Mesenchymal stem cell (in vitro differentiated cells and primary cell): ENCODE data around the gene IL22RA2.

Experiments
- DNase-seq: peaks from one replicate; pipeline ENCODE4 v3.0.0-alpha.2; 2013
- H2AFZ ChIP-seq: one replicate; pipeline ENCODE4 v1.6.1; 2013; ENCODE audit warnings: low read depth, mild to moderate bottlenecking, control low read depth, inconsistent platforms, low read length, moderate library complexity
- H2AK5ac ChIP-seq: 2 replicates; pipeline ENCODE4 v1.6.1; 2013; ENCODE audit warnings: low read length, moderate library complexity, mild to moderate bottlenecking, inconsistent platforms; ENCODE audit not compliant: severe bottlenecking
- H2BK120ac ChIP-seq: one replicate; pipeline ENCODE4 v1.6.1; 2013; ENCODE audit warnings: low read depth, mild to moderate bottlenecking, inconsistent platforms, low read length, moderate library complexity
- H2BK12ac ChIP-seq, 2 experiments: one replicate each; pipeline ENCODE4 v1.6.1; 2013; ENCODE audit warnings: inconsistent platforms in 2 of 2, low read length in 2 of 2, mild to moderate bottlenecking in 2 of 2, moderate library complexity in 2 of 2, control low read depth in 1 of 2
- H2BK15ac ChIP-seq: one replicate; pipeline ENCODE4 v1.6.1; 2013; ENCODE audit warnings: mild to moderate bottlenecking, low read depth, inconsistent platforms; ENCODE audit not compliant: poor library complexity, severe bottlenecking
- H2BK5ac ChIP-seq: 2 replicates; pipeline ENCODE4 v1.6.1; 2013; ENCODE audit warnings: low read depth, mild to moderate bottlenecking, low read length, control low read depth, inconsistent platforms; ENCODE audit not compliant: poor library complexity, severe bottlenecking
- H3K14ac ChIP-seq, 2 experiments: one replicate each; pipeline ENCODE4 v1.6.1; 2013; ENCODE audit warnings: inconsistent platforms in 2 of 2, low read length in 2 of 2, control low read depth in 1 of 2, mild to moderate bottlenecking in 1 of 2, moderate library complexity in 1 of 2
- H3K18ac ChIP-seq, 2 experiments: one replicate each; pipeline ENCODE4 v1.6.1; 2013; ENCODE audit warnings: inconsistent platforms in 2 of 2, low read length in 2 of 2, control low read depth in 1 of 2, low read depth in 1 of 2, mild to moderate bottlenecking in 1 of 2
- H3K23ac ChIP-seq, 2 experiments: one replicate each; pipeline ENCODE4 v1.6.1; 2013; ENCODE audit warnings: inconsistent platforms in 2 of 2, low read length in 2 of 2, mild to moderate bottlenecking in 2 of 2, moderate library complexity in 2 of 2, control low read depth in 1 of 2
- H3K27ac ChIP-seq: 2 replicates; pipeline ENCODE4 v1.5.1; 2013; ENCODE audit warnings: mild to moderate bottlenecking, moderate library complexity, low read length, control low read depth, inconsistent platforms; ENCODE audit not compliant: poor library complexity, severe bottlenecking
- H3K27me3 ChIP-seq, 2 experiments: 2 replicates each; pipeline versions ENCODE4 v1.6.1 to v1.7.0; 2013; ENCODE audit warnings: low read length in 2 of 2, mild to moderate bottlenecking in 2 of 2, moderate library complexity in 2 of 2, control low read depth in 1 of 2, inconsistent platforms in 1 of 2; ENCODE audit not compliant: control insufficient read depth in 1 of 2, insufficient read depth in 1 of 2
- H3K36me3 ChIP-seq, 2 experiments: 2 replicates each; pipeline versions ENCODE4 v1.6.1 to v1.7.0; 2013; ENCODE audit warnings: low read length in 2 of 2, control low read depth in 1 of 2, inconsistent platforms in 1 of 2, low read depth in 1 of 2, mild to moderate bottlenecking in 1 of 2; ENCODE audit not compliant: insufficient read depth in 2 of 2, control insufficient read depth in 1 of 2
- H3K4ac ChIP-seq, 2 experiments: one replicate each; pipeline ENCODE4 v1.6.1; 2013; ENCODE audit warnings: inconsistent platforms in 2 of 2, low read length in 2 of 2, mild to moderate bottlenecking in 2 of 2, moderate library complexity in 2 of 2, control low read depth in 1 of 2, low read depth in 1 of 2
- H3K4me1 ChIP-seq: 2 replicates; pipeline ENCODE4 v1.6.1; 2013; ENCODE audit warnings: low read depth, low read length, control low read depth; ENCODE audit not compliant: control insufficient read depth, insufficient read depth
- H3K4me2 ChIP-seq: 2 replicates; pipeline ENCODE4 v1.6.1; 2013; ENCODE audit warnings: low read length, mild to moderate bottlenecking, inconsistent platforms; ENCODE audit not compliant: poor library complexity, severe bottlenecking
- H3K4me3 ChIP-seq, 2 experiments: 2 replicates each; pipeline versions ENCODE4 v1.5.1 to v1.7.0; 2013; ENCODE audit warnings: low read length in 2 of 2, mild to moderate bottlenecking in 2 of 2, control low read depth in 1 of 2, low read depth in 1 of 2; ENCODE audit not compliant: insufficient read depth in 1 of 2
- H3K79me1 ChIP-seq: replicated peaks from 2 replicates; pipeline ENCODE4 v1.6.1; 2013; ENCODE audit warnings: mild to moderate bottlenecking, control low read depth, low read length, inconsistent platforms; ENCODE audit not compliant: poor library complexity, severe bottlenecking
- H3K9ac ChIP-seq: 2 replicates; pipeline ENCODE4 v1.7.0; 2013; ENCODE audit warnings: mild to moderate bottlenecking, low read length, moderate library complexity
- H3K9me3 ChIP-seq: 2 replicates; pipeline ENCODE4 v1.7.0; 2013; ENCODE audit warnings: mild to moderate bottlenecking, low read length; ENCODE audit not compliant: control insufficient read depth
- H4K8ac ChIP-seq: one replicate; pipeline ENCODE4 v1.6.1; 2013; ENCODE audit warnings: inconsistent platforms, mild to moderate bottlenecking, low read length, moderate library complexity
- H4K91ac ChIP-seq: one replicate; pipeline ENCODE4 v1.6.1; 2013; ENCODE audit warnings: mild to moderate bottlenecking, low read length, inconsistent platforms
- WGBS: methylation state at CpG from one replicate; pipeline ENCODE4 v1.1.7; 2013; ENCODE audit warnings: mixed read lengths; 5-methylcytosine and 5-hydroxymethylcytosine counted together

The IL22RA2 gene

GRCh38 chr6:137191670-137192069 lies 18.2 kb upstream of the IL22RA2 start:
- no peak overlapping the region for H4K91ac ChIP-seq
- no peaks in the 10 kb centered on the region for H3K4me1 ChIP-seq
- H3K4ac ChIP-seq, result no peak overlapping the region
- no peak overlapping the region for H2AK5ac ChIP-seq
- H3K4me3 ChIP-seq, result no peak overlapping the region
- H3K23ac ChIP-seq, result no peak overlapping the region
- no peak overlapping the region for H3K18ac ChIP-seq
- H3K14ac ChIP-seq, result no peak overlapping the region
- no peak overlapping the region for H2BK120ac ChIP-seq
- H3K9me3 ChIP-seq, result peaks cover 22% of the 10 kb centered on the region
- no peak for DNase-seq
- no peak overlapping the region for H3K27ac ChIP-seq
- H2BK5ac ChIP-seq, result no peak overlapping the region
- no peaks in the 10 kb centered on the region for H3K79me1 ChIP-seq
- no peak overlapping the region for H2AFZ ChIP-seq
- WGBS, result 95% methylated on average over 1 of the region's 1 CpG
- H3K36me3 ChIP-seq, result peaks cover 0 to 5% of the 10 kb centered on the region in 2 experiments
- H3K4me2 ChIP-seq, result no peak overlapping the region
- H2BK12ac ChIP-seq, result no peak overlapping the region
- no peaks in the 10 kb centered on the region for H3K27me3 ChIP-seq
- no peak overlapping the region for H3K9ac ChIP-seq
- no peak overlapping the region for H4K8ac ChIP-seq
- H2BK15ac ChIP-seq, result no peak overlapping the region

DNA sequence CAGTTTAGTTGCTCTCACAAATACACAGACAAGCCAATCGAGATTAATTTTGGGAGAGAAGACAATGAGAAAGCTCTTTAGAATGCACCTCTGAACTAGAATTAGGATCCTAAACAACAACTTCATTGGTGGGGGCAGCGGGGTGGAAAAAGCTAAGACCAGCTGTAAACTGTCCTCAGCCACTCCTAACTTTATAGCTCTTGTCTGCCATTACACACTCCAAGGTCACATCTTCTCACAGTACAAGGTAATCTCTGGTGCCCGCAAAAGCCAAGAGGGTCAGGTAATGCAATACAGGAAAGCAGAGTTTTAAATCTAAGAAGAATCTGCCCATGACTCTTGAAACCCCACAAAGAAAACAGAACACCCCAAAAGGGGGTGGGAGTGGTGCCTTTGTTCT lies 17.8 kb upstream of the IL22RA2 start:
- no peak for DNase-seq
- H3K4me3 ChIP-seq, result no peak overlapping the region
- H3K79me1 ChIP-seq, result no peaks in the 10 kb centered on the region
- H3K18ac ChIP-seq, result no peak overlapping the region
- no peak overlapping the region for H4K8ac ChIP-seq
- 58% methylated on average over 2 of the region's 3 CpGs for WGBS
- H2BK5ac ChIP-seq, result no peak overlapping the region
- no peaks in the 10 kb centered on the region for H3K27me3 ChIP-seq
- H3K9me3 ChIP-seq, result peaks cover 25% of the 10 kb centered on the region
- no peak overlapping the region for H3K4ac ChIP-seq
- no peak overlapping the region for H2BK12ac ChIP-seq
- H3K4me2 ChIP-seq, result no peak overlapping the region
- H3K14ac ChIP-seq, result no peak overlapping the region
- H2BK120ac ChIP-seq, result no peak overlapping the region
- H4K91ac ChIP-seq, result no peak overlapping the region
- peak overlapping the region; percentile 18 for H3K9ac ChIP-seq
- no peaks in the 10 kb centered on the region for H3K4me1 ChIP-seq
- no peak overlapping the region for H2AFZ ChIP-seq
- H2BK15ac ChIP-seq, result no peak overlapping the region
- peaks cover 0 to under 1% of the 10 kb centered on the region in 2 experiments for H3K36me3 ChIP-seq
- no peak overlapping the region for H2AK5ac ChIP-seq
- no peak overlapping the region for H3K23ac ChIP-seq
- no peak overlapping the region for H3K27ac ChIP-seq

- H3K4me2 ChIP-seq, result no peak overlapping the region
- no peak overlapping the region for H3K27ac ChIP-seq
- H2BK120ac ChIP-seq, result no peak overlapping the region
- peaks cover 31% of the 10 kb centered on the region for H3K9me3 ChIP-seq
- 65% methylated on average over 5 of the region's 5 CpGs for WGBS
- no peak overlapping the region for H2BK15ac ChIP-seq
- no peak overlapping the region for H2BK12ac ChIP-seq
- no peak overlapping the region for H3K14ac ChIP-seq
- H2BK5ac ChIP-seq, result no peak overlapping the region
- H4K8ac ChIP-seq, result no peak overlapping the region
- no peak overlapping the region for H3K4ac ChIP-seq
- H2AFZ ChIP-seq, result no peak overlapping the region
- H3K4me1 ChIP-seq, result no peaks in the 10 kb centered on the region
- peak overlapping the region; percentile 18 for H3K9ac ChIP-seq
- H3K4me3 ChIP-seq, result no peak overlapping the region
- no peaks in the 10 kb centered on the region for H3K27me3 ChIP-seq
- H3K23ac ChIP-seq, result no peak overlapping the region
- no peak overlapping the region for H2AK5ac ChIP-seq
- no peaks in the 10 kb centered on the region for H3K79me1 ChIP-seq
- no peak for DNase-seq
- H3K36me3 ChIP-seq, result no peaks in the 10 kb centered on the region
- no peak overlapping the region for H4K91ac ChIP-seq
- H3K18ac ChIP-seq, result no peak overlapping the region
These were observed 17.2 kb upstream of the IL22RA2 start for GRCh38 chr6:137190583-137191094.

DNA sequence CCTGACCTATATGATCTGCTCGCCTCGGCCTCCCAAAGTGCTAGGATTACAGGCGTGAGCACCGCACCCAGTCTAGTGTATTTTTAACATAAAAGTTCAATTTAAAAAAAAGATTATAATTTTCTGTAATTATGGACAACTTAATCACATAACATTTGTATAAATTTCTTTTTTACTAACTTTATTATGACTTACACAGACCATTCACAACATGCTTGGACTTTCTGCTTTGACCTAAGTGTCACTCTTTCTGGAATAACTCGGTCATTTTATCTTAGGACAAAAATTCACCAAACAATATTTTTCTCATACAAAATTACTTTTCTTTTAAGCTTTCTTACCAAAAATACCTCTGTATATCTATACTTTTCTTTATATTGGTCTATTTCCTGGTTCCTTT lies 15.4 kb upstream of the IL22RA2 start:
- Histone ChIP-seq H3K9ac (no peak overlapping the region), H3K14ac (no peak overlapping the region), H2BK120ac (no peak overlapping the region), H3K4me2 (no peak overlapping the region), H4K8ac (no peak overlapping the region), H3K23ac (no peak overlapping the region), H3K36me3 (no peaks in the 10 kb centered on the region), H3K27me3 (no peaks in the 10 kb centered on the region), H2AK5ac (no peak overlapping the region), H3K4ac (no peak overlapping the region), H2BK12ac (no peak overlapping the region), H2AFZ (no peak overlapping the region), H4K91ac (no peak overlapping the region), H3K79me1 (no peaks in the 10 kb centered on the region), H2BK5ac (no peak overlapping the region), H3K27ac (no peak overlapping the region), H3K18ac (no peak overlapping the region), H3K4me1 (no peaks in the 10 kb centered on the region), H2BK15ac (no peak overlapping the region), H3K9me3 (peaks cover 48% of the 10 kb centered on the region), H3K4me3 (no peak overlapping the region)
- WGBS, result 50% methylated on average over 1 of the region's 5 CpGs
- DNase-seq, result peak; percentile 5
